GM19238 (cell line): Measurements from ENCODE around the gene FAM131C.
"Not testable (repeated sequence)": the region's sequence is repeated elsewhere in the genome, so short reads cannot be mapped to it uniquely, and the experiment has no call there.

Source experiments
- DNase-seq: peaks from one replicate; pipeline ENCODE4 v3.0.0; 2011; ENCODE audit warnings: low spot score; ENCODE audit not compliant: insufficient read length

Gene FAM131C, protein sequence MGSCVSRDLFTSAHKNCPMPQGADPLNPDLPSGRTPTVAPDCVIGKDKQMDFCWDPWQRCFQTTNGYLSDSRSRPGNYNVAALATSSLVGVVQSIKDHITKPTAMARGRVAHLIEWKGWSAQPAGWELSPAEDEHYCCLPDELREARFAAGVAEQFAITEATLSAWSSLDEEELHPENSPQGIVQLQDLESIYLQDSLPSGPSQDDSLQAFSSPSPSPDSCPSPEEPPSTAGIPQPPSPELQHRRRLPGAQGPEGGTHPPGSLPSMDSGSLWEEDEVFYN

DNA sequence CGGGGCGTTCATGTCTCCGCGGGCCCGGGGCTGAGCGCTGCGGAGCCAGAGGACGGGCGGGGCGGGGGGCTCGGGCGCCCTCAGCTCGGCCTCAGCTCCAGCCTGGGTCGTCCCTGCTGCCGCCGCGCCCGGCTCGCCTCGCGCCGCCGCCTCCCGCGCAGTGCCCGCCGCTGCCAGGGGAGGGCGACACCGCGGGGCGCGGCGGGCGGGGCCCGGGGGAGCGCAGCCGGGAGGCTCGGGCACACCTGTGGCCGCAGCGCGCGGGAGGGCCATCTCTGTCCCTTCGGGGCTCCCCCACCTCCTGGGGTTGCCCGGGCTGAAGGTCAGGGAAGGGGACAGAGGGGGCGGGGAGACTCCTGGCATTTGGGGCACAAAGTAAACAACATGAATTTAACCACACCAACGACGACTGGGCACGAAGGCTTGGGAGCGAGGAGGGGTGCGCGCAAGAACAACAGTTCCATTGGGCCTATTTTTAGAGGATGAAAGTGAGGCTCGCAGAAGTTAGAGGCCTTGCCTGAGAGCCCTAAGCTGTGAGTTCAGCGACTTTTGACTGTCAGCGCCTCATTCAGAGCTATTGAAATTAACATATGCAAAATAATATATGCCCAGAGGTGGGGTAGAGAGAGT lies at the start of gene FAM131C:
Gene FAM131C (minus strand): TSS at position 162 of the 630 bp plus-strand sequence. CDS start 209 bp downstream, outside the sequence.
- DNase-seq = no peak

DNA sequence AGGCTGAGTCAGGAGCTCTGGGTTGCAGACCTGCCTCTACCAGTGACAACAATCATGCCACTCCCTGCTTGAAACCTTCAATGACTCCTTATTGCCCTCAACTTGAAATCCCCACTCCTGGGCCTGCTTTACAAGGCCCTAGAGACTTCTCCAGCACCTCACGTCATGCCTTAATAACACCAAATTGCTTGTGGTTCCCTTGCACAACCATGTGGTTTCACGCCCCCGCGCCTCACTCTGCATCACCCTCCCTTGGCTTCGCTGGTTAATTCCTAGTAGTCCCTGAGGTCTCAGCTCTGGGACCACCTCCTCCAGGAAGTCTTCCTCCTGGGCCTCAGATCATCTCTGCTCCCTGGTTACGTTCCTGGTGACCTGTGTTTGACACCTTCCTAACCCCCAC lies 49.5 kb upstream of the FAM131C start:
- DNase-seq = no peak

DNA sequence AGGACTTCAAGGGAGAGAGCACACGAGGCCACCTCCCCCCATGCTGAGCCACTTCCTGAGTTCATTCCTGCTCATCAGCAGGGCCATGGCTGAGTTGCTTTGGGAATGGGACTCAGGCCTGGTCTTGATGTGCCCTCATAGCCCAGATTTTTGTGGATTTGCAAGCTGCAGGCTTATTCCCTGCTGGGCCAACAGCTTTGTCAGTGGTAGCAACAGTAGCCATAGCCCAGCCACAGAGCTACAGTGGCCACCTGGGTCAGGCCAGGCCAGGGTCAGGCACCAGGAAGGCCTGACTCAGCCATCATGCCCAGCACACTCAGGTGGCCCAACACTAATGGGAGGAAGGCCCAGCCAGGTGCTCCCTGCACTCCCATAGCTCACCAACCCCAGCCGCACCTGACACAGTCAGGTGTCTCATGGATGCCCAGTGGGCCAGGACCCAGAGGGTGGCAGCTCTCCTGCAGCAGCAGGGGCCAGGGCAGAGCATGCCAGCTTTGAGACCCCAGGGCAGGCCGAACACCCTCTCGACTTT lies 49.0 kb upstream of the FAM131C start:
- no peak for DNase-seq

DNA sequence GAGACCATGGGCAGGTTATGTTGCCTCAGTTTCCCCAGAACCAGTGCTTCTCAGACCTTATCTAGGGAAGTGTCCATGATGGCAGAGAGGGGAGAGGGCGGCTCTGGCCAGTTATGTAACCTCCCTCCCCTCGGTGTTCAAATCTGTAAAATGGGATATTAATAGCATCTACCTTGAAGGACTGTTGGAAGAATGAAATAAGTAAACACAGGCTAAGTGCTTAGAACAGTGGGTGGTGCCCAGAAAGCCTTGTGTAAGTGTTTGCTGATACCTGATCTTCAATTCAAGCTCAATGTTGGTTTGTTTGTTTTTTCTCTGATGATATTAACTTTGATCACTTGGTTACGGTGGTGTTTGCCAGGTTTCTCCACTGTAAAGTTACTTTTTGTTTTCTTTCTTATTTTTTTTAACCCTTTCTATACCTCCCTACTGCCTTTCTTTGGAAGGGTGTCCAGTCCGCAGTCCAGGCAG lies 47.5 kb upstream of the FAM131C start:
- no peak for DNase-seq

DNA sequence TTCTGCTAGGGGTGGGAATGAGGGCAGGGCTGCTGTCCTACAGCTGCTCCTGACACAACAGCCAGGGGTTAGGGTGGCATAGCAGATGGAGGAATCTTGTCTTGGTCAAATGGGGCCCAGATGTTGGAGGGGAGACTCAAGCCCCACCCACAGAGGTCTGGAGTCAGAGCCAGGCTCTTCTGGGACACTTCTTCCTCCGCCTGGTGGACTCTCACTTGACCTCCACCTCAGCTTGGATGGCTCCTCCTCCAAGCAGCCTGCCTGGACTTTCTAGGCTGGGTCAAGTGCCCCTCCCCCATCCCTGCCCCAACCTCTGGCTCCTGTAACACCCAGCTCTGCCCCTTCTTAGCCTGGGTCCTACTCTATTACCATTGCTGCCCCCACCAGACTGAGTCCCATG lies 47.0 kb upstream of the FAM131C start:
- no peak for DNase-seq

DNA sequence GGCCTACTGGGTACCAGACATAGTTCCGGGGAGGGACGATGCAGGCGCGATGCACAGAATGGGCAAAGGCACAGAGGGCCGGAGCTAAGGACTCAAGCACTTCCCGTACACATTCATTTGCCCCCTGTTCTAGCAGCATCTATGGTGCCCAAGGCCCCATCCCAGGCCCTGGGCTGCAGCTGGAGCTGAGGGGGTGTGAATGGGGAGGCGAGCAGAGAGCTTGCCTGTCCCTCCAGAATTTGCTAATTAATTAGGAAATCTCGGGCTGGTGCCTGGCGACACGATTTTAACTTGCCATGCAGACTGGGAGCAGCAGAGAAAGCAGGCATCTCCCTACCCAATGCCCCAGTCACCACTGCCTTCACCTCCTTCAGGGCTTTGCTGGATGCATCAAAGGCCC lies 46.5 kb upstream of the FAM131C start:
- DNase-seq = no peak

DNA sequence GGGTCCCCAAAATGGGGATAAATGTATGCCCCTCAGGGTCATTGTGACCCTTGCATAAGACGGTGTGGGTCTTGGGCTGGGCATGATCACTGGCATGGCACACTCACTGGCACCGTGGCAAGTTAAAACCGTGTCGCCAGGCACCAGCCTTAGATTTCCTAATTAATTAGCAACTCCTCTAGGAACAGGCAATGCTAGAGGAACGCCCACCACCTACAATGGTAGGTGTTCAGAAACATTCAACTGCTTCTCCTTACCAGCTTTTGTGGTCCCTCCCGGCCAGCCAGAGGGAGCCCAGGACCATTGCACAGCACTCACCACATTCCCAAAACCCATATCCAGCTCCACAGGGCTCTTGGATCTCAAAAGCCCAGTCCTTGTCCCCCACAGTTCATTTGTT lies 46.1 kb upstream of the FAM131C start:
- no peak for DNase-seq

DNA sequence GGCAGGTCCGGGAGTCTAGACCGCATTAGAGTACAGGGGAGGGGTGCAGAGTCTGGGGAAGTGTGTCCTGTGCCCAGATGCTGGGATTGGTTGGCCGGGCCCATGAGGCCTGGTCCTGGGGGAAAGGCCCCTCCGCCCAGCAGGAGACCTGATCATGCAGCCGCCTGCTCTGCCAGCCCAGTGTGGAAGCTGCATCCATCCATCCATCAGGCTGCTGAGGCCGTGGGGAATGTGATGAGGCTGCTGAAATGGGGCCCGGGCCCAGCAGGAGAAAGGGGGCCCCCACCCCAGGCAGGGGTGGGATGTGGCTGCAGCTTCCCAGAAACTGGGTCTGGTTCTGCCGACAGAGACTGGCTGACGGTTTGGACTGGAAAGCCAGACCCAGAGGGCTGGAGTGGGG lies 45.3 kb upstream of the FAM131C start:
- DNase-seq = no peak

DNA sequence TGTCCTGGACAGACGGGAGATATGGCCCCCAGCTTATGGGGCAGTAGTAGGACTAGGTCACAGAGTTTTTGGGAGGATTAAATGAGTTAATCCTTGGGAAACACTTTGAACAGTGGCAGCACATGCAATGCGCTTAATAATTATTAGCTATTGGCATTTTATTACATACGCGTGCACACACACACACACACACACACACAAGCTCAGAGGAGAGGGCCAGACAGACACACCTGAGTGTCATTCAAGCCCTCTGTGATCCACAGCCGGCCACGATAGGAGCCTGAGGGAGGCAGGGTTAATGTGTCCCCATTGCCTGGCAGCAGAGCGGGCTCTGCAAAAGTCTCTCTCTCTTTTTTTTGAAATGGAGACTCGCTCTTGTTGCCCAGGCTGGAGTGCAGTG lies 44.5 kb upstream of the FAM131C start:
- no peak for DNase-seq

DNA sequence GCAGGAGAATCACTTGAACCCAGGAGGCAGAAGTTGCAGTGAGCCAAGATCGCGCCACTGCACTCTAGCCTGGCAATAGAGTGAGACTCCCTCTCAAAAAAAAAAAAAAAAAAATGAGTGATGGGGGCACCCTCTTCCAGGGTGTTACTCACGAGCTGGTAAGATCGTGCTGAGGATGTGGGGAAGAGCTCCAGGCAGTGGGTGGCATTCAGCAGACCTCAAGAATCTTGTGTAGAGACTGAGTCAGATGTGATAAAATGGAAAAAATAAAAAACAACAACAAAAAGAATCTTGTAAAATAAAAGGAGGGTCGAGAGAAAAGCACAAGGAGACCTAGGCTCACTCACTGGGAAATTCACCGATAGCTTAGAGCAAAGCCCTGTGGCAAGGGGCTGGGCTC lies 43.9 kb upstream of the FAM131C start:
- no peak for DNase-seq

DNA sequence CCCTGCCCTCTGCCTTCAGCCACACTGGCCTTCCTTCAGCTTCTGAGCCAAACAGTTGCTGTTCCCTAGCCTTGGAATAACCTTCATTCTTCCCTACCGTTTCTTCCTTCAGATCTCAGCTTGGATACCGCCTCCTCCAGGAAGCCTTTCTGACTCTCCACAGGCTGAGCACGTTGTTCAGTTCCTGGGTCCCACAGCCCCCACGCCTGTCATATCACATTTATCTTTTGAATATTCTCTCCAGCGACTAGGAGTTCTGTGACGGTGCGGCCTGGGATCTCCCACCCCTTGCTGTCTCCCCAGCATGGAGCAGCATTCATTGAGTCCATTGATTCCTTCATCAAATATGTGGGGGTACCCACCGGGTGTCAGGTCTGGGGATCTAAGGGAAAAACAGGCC lies 43.2 kb upstream of the FAM131C start:
- DNase-seq = no peak

DNA sequence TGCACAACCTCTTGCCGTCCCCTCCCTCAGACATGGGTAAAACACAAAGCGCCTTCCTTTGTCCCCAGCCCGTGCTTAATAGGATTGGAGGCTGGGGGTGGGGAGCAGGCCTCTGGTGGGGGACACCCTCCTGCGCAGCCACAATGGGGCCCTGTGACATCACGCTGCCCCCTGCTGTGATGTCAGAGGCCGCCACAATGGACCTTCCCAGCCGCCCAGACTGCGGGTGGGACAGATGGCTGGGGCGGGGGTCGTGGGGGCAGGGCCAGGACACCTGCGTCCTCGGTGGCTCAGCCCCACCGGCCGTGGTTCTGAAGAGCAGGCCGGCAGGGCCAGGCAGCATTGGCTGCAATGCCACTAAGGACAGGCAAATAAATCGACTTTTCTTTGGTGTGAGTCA lies 42.6 kb upstream of the FAM131C start:
- DNase-seq = no peak

DNA sequence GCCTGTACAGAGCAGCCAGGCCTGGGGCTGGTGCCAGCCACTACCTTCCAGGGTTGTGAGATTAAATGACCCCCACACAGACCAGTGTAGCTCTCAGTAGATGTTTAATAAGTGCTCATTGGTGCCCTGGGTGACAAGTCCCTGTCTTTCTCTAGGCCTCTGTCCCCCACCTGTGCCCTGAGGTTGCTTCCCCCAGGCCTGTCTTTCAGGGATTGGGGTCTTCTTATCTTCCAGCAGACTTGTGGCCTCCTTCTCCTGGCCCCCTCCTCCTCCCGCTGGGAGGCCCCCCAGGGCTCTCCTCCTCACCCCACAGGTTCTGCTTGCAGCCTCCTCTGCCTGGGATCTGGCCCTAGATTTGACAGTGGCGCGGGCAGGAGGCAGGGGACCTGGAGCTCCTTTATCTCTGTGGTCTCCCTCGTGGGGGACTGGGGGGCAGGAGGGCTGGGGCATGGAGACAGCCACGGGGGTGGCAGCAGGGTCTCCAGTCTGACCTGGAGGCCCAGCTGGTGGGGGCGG lies 42.1 kb upstream of the FAM131C start:
- no peak for DNase-seq

DNA sequence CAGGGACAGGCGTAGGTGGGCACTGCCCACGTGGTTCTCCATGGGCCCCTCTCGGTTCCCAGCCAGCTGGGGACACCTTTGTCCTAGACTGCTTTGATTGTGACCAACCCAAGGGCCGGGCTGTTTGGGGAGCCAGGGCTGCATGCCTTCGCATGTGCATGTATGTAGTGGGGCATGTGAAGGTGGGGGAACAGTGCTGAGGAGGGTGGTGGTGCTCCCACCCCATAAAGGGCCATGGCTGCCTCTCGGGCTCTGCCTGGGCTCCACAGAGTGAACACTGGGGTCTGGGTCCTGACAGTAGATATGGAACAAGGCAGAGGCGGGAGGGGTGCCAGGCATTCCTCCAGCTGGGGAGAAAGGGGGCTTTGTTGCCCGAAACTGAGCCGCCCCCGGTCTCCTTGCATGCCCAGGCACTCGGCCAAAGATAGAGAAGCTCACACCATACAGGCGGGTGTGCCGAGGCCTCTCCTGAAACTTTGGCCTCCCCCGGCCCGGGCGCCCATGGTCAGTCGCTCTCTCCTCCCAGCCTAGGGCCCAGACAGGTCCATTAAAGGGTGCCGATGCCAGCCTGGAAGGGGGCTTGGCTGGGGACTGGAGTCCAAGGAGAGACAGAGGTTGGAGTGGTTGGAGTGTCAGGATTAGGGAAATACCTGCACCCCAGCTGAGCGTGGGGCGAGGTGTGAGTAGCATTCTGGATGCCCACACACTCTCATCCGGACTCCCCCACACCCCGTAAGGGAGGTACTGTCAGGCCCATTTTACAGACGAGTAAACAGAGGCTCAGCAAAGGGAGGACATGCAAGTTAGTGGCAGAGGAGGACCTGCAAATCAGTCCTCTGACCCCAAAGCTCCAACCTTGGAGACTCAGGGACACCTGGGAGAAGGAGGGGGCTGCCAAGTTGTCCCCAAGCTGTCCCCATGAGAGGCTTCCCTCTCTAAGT lies 41.3 kb upstream of the FAM131C start:
- no peak for DNase-seq

DNA sequence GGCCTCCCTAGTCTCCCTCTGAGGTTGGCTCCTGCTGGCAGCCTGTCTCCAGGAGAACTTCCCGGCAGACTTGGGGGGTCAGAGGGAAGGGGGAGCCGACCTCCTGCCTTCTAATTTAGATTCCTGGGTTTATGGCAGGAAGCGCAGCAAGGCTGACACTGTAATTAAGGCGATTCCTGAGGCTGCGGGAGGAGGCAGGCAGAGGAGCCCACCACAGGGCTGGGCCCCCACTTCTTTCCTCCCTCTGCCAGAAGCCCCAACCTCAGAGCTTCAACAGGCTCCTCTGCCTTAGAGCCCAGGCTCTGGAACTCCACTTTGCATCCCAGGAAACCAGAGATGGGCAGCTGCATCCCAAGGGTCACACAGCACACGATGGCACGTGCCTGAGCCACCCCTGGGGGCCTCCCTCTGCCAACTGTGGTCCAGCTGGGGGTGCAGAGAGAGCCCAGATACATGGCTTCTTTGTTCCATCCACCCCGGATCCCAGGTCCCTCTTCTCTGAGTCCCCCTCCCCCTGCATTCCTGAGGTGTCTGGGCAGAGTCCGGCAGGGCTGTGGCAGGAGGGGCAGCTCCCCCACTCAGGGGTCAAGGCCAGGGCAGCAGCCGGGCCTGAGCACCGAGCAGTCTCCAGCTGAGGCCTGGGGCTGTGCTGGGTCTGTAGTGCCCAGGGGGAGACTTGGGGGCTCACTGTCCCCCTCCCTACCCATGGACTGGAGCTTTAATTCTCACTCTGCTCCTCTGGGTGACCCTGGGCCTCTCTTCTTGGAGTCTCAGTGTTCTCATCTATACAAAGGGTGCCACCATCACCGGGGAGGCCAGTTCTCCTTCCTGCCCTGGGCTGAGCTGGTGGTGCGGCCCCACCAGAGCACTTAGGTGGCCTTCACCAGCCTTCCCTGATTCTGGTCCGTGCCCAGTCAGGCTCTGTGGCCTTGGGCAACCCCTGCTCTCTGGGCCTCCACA lies 39.4 kb upstream of the FAM131C start:
- DNase-seq = no peak

DNA sequence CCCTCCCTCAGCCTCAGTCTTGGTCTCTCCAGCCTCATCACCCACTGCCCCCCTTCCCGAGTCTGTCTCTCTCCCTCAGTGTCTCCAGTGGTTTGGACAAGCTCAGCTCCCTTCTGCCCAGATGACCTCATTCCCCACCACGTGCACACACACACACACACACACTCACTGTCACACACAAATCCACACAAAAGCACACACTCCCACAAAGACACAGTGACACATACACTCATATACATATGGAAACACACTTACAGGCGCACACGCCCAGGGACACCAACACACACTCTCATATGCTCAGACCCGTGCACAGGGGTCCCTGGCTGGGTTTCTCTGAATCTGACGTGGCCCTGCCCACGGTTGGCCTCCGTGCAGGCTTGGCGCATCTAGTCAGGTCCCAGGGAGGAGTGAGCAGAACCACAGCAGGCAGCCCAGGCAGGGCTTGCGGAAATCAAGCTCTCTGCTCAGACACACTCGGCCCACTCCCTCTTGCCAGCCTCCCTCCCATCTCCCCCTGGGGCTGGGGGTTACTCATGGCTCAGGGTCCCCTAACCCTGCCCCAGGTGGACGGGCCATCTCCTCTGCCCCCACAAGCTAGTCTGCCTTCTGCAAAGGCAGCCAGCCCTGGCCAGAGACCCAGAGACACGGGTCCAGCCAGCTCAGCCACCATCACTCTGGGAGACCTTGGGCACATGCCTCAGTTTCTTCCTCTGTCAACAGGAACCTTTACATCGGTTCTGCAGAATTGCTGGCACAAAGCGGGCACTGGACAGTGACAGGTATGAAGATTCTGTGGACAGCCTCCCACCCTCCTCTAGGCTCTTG lies 38.5 kb upstream of the FAM131C start:
- no peak for DNase-seq

DNA sequence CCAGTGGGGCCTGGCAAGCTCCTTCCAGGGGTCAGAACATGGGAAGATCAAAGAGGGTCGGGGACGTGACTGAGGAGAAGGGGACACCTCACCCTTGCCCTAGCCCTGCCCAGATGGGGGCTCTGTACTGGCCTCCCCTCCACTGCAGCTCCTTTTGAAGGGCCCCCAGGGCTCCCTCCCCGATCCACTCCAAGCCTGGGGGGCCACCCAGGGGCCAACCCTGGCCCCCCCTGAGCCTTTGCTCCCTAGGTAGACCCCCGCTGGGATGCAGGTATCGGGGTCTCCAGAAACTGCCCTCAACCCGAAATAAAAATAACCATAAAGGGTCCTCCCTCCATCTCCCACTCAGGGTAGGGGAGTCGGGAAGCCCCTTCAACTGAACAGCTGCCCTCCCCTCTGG lies 37.4 kb upstream of the FAM131C start:
- DNase-seq = no peak

DNA sequence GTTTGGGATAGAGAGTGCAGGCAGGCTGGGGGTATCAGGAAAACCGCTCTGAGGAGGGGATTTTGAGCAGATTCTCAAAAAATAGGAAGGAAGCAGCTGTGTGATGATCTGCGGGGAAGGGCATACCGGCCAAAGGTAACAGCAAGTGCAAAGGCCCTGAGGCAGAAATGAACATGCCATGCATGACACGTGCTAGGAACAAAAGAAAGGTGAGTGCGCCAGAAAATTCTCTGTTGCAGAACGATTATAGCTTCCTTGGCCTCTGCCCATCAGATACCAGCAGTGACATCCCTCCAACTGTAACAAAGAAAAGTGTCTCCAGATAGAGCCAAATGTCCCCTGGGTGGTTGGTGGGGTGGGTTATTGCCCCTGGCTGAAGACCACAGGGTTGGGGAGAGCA lies 37.0 kb upstream of the FAM131C start:
- no peak for DNase-seq

DNA sequence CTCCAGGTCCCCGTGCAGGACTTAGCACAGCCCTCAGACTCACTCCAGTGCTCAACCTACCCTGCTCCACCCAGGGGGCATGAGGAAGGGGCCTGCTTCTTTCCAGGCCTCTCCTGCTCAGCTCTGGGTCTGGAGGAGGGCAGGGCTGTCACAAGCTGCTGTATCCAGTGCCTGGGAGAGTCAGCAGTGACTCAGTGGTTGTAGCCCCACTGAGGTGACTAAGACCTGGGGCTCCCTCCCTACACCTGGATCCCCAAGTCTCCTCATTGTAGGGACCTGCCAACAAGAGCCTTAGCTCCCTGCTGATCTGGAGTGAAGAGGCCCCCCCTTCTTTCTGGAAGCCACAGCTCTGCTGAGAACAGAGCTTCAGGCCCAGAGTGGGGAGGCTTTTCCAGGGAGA lies 36.1 kb upstream of the FAM131C start:
- DNase-seq = no peak

DNA sequence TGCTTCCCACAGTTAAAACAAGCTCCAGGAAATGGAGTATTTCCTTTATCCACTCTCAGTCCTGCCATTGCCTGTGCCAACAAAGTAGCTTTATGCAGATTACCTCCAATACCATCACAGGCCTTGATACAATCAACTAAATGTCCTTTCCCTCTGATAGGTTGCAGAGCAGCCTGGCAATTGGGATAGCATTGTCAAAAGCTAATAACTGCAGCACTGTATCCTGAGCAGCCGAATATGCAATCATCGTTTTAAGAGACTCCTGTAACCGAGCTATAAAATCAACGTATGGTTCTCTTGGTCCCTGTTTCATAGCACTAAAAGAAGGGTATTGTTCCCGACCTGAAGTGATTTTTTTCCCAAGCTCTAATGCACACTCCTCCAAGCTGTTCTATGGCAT lies 33.6 kb upstream of the FAM131C start:
- DNase-seq = not testable (repeated sequence)
